NCI-H510A treated with DMSO at 0.1 percent for 48 hours (cell line): ENCODE results near the gene CCDC152.
"Not testable (repeated sequence)": the region's sequence is repeated elsewhere in the genome, so short reads cannot be mapped to it uniquely, and the experiment has no call there.

Experiments
- DNase-seq: peaks from one replicate; lab custom pipeline; 2025; lab: John Stamatoyannopoulos, UW

Gene CCDC152

DNA sequence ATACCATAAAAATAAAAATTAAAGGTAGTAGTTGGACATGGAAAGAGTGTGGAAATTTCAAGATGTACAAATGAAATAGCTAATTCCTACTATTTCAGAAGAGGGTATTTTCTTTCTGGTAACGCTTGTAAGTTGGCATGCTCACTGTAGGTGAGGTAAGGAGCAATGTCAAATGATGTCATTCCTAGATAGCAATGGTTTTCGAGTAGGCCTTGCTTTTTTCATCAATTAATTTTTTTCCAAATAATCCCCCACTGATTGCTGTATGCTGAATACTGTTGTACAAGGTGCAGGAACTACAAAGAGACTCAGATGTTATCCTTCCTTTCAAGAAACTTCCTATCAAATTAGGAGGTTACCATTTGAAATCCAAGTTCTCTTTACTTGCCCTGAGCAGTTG lies 56.0 kb downstream of the CCDC152 start:
- DNase-seq = no peak

DNA sequence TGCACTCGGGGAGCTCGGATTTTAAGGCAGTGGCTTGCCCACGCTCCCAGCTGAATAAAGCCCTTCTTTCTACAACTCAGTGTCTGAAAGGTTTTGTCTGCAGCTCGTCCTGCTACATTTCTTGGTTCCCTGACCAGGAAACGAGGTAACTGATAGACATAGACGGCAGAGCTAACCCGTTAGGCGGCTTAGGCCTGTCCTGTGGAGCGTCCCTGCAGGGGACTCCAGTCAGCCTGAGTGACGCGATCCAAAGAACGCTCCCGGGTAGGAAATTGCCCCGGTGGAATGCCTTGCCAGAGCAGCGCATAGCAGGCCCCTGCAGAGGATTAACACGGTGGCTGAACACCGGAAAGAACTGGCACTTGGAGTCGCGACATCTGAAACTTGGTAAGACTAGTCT lies 56.9 kb downstream of the CCDC152 start:
- DNase-seq = no peak

DNA sequence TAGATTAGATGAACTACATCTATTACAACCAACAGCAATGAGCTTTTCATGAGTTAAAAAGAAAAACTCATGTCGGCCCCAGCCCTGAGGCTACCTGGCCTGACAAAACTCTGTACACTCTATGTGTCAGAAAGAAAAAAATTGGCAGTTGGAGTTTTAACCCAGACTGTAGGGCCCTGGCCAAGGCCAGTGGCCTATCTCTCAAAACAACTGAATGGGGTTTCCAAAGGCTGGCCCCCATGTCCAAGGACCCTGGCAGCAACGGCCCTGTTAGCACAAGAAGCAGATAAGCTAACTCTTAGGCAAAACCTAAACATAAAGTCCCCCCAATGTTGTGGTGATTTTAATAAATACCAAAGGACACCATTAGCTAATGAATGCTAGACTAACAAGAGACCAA lies 59.9 kb downstream of the CCDC152 start:
- not testable (repeated sequence) for DNase-seq

DNA sequence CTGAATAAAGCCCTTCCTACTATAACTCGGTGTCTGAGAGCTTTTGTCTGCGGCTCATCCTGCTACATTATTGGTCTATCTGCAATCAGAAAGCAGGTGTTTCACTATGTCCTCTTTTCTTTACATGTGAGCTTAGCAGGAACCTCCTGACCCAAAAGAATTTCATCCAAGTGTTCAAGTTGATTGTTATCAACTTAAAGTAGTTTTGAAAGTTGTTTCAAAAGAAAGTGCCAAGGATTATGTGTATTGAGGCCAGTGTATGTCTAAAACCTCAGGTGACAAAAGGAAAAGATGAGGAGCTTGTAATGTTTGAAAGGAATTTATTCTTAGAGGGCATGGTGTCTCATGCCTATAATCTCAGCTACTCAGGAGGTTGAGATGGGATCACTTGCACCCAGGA lies 63.1 kb downstream of the CCDC152 start:
- DNase-seq = no peak

DNA sequence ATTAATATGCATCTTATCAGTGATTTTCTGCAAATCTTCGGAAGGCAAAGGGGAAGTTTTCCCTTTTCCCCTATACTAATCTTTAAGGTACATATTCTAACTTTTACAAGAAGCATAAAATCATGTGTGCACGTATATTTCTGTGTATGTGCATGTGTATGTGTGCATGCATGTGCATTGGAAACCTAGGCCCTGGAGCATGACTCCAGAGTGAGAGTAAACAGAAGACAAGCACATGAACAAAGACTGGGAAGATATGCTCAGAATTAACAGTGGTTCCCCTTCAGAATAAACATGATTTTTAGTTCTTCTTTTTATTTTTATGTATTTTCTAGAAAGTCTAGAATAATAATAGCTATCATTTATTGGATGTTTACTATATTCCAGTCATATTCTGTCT lies 65.9 kb downstream of the CCDC152 start:
- DNase-seq = no peak

DNA sequence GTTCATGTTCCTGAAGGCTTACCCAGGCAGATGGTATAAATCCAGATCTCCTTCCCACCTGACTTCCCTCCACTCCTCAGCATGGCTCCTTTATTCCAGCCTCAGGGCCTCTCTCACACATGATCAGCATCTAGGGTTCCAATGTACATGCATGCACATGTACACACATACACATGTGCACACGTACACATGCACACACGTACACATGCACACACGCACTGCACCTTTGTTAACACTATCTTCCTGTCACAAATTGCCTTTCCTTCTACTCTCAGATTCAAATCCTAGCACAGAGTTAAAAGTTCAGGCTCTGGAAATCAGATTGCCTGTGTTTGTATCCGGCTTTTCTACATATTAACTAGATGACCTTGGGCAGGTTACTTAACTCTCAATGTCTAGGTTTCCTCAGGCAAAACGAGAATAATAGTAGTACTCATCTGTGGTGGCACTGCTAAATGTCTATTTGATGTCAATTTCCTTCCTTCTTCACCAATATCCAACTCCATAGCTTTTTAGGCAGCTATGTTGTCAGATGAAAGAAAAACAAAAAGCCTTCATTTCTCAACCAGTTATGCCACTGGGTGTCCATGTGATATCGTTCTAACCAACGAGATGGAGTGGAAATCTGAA lies 67.8 kb downstream of the CCDC152 start:
- no peak for DNase-seq

DNA sequence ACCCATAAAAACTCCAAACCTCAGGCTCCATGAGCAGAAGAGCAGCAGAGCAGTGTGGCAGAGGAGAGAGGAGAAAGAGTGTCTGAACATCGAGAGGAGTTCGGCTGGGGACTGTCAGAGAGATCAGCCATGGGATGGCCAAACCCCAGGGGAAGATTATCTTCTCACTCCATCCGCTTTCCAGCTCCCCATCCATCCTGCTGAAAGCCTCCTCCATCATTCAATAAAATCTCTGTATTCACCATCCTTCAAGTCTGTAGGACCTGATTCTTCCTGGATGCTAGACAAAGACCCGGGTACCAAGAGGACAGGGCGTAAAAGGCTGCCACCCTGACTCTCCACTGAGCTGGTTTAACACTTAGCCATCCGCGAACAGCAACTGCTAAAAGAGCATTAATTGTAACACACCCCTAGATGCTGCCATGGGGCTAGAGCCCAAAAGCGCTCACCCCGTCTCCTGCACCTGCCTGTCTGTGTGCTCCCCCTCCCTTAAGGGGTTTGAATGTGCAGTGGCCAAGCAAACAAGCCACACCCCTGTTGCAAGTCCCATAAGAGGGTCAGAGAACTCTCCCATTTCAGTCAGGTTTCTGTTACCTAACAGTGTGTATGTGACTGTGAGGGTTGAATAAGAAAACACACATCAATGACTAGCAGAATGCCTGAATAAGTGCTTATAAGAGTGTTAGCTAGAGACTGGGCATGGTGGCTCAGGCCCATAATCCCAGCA lies 69.0 kb downstream of the CCDC152 start:
- no peak for DNase-seq

DNA sequence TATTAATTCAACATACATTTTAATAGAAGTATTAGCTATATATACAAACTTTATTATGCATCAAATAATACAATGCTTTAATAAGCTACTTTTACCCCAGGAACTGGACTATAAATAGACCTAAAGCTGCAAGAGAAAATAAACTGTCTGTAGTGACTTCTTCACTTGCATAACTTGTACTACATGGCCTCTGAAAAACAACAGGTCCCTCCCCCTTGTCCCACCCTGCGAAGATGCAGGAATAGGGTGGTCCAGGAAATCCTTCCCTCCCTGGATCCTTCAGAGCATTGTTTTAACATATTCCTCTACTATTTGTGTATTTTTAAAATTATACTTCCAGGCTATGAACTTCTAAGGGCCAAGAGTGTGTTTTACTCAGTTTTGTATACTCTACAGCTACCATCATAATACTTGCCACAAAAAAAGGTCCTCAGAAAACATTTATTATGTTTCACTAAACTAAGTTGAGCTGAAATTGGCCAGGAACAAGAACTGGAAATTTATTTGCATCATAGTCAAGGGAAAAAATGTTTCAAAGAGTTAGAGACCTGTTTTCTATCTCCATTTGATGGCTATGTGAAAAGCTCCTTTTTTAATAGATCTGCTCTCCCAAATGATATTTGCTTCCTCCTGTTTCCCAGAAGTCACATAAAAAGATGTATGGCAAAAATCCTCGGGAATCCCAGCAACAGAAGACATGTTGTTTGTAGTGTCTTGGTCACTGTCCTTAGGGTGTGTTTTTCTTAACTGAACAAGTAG lies 70.3 kb downstream of the CCDC152 start:
- no peak for DNase-seq

DNA sequence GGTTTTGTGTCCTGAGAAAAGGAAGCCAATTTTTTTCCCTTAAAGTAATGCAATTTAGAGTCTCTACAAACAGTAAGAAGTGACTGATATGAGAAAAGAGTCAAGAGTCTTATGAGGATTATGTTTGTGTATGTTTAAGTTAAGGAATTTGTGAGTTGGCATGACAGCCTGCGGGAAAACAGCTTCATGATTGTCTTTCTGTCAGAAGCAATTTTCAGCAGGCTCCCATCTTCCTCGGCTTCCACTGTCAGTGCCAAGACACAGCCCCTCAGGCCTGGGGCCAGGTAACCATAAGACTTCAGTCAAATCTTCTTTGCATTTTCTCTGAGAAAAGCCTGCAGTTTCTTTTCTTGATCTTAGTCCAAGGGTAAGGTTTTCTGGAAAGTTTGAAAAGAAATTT lies 72.1 kb downstream of the CCDC152 start:
- no peak for DNase-seq

DNA sequence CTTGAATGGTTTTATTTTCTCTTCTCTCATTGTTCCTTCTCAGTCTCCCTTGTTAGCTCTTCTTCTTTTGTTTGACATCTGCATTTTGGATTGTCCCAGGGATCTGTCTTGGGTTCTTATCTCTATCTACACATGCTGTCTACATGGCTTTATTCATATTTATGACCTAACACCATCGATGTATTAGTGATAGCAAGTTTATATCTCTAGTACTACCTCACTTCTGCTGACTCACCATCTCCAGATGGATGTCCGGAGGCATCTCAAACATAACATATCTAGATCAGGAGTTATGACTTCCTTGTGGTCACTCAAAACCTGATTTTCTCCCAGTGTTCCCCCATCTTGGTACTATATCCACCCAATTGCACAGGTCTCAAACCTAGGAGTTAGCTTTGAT lies 74.3 kb downstream of the CCDC152 start:
- DNase-seq = no peak

DNA sequence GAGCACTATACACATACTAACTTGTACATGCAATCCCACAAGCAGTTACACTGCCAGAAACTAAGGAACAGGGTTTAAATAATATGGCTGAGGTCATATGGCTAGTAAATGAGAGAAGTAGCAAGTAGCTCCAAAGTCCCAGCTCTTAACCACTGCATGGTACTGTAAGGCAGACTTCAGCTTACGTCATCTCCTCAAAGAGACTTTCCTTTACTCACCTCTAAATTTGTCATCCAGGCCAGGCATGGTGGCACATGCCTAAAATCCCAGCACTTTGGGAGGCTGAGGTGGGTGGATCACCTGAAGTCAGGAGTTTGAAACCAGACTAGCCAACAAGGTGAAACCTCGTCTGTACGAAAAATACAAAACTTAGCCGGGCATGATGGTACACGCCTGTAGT lies 75.4 kb downstream of the CCDC152 start:
- no peak for DNase-seq

DNA sequence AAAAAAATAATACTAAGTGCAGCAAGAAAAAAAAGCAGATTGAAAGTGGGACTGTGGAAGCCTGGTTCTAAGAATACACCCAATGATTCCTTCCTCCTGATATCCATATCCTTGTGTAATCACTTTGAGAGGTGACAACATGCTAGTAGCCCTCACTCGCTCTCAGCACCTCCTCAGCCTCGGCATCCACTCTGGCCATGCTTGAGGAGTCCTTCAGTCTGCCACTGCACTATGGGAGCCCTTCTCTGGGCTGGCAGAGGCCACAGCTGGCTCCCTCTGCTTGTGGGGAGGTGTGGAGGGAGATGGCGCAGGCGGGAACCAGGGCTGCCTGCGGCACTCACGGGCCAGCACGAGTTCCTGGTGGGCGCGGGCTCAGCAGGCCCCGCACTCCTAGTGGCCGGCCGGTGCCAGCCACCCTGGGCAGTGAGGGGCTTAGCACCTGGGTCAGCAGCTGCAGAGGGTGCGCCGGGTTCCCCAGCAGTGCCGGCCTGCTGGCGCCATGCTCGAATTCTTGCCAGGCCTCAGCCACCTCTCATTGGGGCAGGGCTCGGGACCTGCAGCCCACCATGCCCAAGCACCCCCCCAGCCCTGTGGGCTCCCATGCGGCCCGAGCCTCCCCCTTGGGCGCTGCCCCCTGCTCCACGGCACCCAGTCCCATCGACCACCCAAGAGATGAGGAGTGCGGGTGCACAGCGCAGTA lies 79.6 kb downstream of the CCDC152 start:
- DNase-seq = no peak

DNA sequence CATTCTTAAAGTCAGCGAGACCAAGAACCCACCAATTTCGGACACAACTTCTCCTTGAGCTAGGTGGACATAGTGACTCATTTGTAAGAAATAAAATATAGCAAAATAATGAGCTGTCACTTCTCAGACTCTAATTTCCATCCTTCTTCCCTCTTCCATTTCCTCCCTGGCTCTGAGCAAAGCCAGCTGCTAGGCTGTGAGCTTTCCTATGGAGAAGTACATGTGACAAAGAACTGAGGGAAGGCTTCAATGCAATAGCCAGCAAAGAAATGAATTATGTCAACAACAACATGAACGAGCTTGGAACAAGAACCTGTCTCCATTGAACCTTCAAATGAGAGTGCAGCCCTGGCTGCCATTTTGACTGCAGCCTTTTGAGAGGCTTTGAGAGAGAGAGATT lies 81.0 kb downstream of the CCDC152 start:
- DNase-seq = no peak

DNA sequence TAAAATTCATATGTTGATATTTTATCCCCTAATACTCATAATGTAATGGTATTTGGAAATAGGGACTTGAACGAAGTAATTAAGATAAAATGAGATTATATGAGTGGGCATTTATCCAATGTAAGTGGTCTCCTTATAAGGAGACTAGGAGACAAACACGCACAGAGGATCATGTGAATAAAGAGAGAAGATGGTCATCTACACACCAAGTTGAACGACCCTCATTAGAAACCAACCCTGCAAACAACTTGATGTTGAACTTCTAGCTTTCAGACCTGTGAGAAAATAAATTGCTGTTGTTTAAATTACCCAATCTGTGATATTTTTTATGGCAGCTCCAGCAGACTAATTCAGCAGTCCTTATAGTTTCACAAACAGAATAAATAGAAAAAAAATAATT lies 82.6 kb downstream of the CCDC152 start:
- DNase-seq = no peak

DNA sequence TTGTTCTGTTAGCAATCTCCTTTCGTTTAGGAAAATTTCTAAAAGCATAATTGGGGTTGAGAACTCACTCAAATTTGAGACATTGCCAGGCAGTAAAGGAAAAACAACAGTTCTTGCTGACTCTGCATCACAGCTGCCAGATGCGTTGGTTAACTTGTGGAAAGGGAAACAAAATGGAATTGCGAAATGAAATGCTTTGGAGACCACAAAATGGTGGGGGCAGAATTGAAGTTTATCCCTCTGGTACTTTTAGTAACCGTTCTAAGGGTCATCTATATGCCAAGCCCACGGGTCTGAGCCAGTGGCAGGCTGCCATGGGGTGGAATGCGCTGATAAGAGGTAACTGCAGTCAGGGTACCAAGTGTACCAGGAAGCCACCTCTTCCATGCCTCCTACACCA lies 83.7 kb downstream of the CCDC152 start:
- no peak for DNase-seq

DNA sequence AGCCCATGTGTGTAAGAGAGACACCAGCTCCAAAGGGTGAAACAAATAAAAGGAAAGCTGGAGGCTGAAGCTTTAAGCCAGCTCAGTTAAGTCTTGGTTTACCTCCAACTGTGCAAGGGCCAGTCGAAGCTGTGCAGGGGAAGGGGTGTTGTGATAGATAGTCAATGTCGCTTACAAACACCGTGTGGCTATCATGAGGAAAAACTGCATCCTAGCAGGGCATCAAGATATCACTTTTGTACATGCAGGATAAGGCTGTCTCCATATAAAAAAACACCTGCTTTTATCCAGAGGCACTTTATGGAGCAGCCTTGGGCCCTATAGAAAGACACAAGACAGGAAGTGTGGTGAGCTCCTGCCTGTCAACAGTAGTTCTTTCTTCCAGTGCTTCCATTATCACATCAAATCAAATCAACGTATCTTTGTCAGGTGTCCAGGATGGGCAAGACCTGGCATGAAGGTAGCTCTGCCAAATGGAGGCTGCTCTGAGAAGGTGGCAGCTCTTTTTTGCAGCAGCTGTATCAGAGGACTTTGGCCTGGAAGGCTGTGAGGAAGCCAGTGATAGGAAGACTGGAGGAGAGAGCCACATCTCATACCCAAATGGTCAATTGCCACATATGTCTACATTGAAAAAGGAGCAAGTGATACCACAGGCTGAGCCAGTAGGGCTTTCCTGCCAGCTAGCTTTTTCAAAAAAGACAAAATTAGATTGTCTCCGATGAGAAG lies 84.4 kb downstream of the CCDC152 start:
- DNase-seq = no peak

DNA sequence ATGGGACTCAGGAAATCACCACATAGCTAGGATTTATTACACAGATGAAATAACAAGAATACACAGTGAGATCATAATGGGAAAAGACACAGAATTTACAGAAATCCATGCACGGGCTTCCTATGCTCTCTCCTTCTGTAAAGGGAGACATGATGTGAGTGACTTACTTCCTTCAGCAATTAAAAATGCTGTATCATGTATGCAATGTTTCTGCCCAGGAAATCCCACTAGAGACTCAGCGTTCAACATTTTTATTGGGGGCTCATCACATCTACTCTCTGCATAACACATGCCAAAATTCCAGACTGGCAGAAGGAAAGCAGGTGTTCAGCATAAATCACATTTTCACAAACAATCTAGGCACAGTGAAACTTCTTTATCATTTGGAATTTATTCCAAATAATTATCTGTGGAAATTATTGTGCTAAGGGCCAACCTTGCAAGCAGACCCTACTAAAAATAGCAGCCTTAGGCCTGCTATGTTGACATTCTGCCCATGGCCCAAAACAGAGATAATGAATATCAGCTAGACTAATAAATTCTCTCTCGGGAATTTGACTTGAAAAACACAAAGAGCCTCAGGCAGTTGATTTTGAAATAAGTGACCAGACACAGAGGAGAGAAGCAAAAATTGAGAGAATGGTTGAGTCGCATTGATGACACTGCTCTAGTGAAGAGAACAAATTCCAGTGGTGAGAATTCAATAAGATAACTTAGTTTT lies 86.5 kb downstream of the CCDC152 start:
- DNase-seq = no peak

DNA sequence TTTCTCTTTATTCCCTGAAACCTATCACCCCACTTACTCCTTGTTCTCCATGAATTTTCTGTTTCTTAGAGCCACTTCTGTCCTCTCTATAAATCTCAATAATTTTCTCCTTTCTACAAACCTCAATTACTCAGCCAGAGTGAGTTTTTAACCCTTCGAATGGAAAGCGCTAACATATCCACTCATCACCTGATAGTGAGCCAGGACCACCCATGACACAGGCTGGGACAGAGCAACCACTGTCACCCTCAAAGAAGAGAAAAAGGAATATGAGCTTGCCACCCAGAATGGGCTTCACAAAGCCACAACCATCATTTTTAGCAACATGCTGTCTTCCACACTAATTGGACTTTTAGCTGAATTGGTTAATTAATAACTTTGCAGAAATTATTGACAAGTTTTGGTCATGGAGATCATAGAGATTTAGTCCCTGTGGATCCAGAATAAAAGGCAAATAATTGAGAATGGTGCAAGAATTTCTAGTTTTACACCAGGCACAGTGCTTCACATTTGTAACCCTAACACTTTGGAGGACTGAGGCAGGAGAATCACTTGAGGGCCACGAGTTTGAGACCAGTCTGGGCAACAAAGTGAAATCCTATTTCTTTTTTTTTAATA lies 87.2 kb downstream of the CCDC152 start:
- no peak for DNase-seq

DNA sequence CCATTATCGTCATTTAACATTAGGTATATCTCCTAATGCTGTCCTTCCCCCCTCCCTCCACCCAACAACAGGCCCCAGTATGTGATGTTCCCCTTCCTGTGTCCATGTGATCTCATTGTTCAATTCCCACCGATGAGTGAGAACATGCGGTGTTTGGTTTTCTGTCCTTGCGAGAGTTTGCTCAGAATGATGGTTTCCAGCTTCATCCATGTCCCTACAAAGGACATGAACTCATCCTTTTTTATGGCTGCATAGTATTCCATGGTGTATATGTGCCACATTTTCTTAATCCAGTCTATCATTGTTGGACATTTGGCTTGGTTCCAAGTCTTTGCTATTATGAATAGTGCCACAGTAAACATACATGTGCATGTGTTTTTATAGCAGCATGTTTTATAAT lies 87.8 kb downstream of the CCDC152 start:
- not testable (repeated sequence) for DNase-seq

DNA sequence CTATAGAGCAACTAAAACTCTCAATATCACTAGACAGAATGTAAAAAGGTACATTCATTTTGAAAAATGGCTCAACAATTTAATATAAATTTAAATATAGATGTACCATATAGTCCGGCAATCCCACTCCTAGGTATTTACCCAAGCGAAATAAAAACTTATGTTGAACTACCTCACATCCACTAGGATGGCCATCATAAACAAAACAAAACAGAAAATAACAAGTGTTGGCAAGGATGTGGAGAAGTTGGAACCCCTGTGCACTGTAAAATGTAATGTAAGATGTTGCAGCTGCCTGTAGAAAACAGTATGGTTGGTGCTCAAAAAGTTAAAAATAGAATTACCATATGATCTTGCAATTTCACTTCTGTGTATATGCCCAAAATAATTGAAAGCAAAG lies 91.9 kb downstream of the CCDC152 start:
- DNase-seq = no peak

DNA sequence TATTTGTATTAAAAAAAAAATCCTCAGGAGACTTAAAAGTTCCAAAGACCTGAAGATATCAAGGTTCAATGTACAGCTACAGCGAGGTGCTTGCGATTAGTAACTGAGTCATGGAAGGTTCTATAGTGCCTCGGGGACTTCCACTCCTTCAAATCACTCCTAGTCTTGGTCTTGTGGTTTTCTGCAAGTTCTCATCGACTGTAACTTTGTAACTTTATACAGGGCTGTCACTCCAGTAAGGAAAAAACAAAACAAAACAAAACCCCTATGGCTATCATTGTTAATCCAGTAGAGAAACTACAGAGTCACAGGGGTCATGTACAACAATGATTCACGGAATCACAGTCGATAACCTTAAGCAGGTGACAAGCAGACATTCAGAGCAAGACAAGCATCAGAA lies 94.9 kb downstream of the CCDC152 start:
- DNase-seq = no peak
